CD14-positive monocyte (primary cell): ENCODE measurements around the gene SHISAL1. TPM values are rescaled to one million over a fixed set of nuclear protein-coding genes. Genes with fewer than 3 reads are reported as not detected.

Experiments
- DNase-seq, 3 donors: peaks; one replicate each; pipeline ENCODE4 v3.0.0-alpha.2; 2011 to 2022
- H2AFZ ChIP-seq: 2 replicates; pipeline ENCODE4 v1.6.0; 2012; ENCODE audit warnings: mild to moderate bottlenecking, low read depth, low read length, inconsistent platforms; ENCODE audit not compliant: insufficient read depth, poor library complexity, severe bottlenecking
- H3K27ac ChIP-seq, 2 donors: 1 replicate in 1 of 2; 2 replicates in 1 of 2; pipeline ENCODE4 v1.5.1; 2012 to 2013; ENCODE audit warnings: low read length in 2 of 2, control low read depth in 1 of 2, inconsistent platforms in 1 of 2, low read depth in 1 of 2, mild to moderate bottlenecking in 1 of 2
- H3K27me3 ChIP-seq, 2 donors: one replicate each; pipeline versions ENCODE4 v1.6.0 to v1.6.1; 2011 to 2013; ENCODE audit warnings: low read length in 2 of 2; ENCODE audit not compliant: control insufficient read depth in 2 of 2, insufficient read depth in 2 of 2
- H3K36me3 ChIP-seq, 2 donors: replicated peaks in 1 of 2; 1 replicate in 1 of 2; 2 replicates in 1 of 2; pipeline versions ENCODE4 v1.5.1 to v1.6.1; 2012 to 2013; ENCODE audit warnings: low read length in 2 of 2, control low read depth in 1 of 2, inconsistent platforms in 1 of 2, mild to moderate bottlenecking in 1 of 2; ENCODE audit not compliant: insufficient read depth in 2 of 2, control insufficient read depth in 1 of 2
- H3K4me1 ChIP-seq, 2 donors: 1 replicate in 1 of 2; 2 replicates in 1 of 2; pipeline versions ENCODE4 v1.5.1 to v1.6.1; 2012 to 2013; ENCODE audit warnings: low read length in 2 of 2, control low read depth in 1 of 2, inconsistent platforms in 1 of 2, mild to moderate bottlenecking in 1 of 2, moderate library complexity in 1 of 2; ENCODE audit not compliant: insufficient read depth in 2 of 2, control insufficient read depth in 1 of 2
- H3K4me2 ChIP-seq: replicated peaks from 2 replicates; pipeline ENCODE3; 2012; ENCODE audit warnings: low read length, moderate library complexity, mild to moderate bottlenecking; ENCODE audit not compliant: poor library complexity, severe bottlenecking; ENCODE audit errors: extremely low read depth
- H3K4me3 ChIP-seq, 3 experiments: fragments of 200-600 bp in 1 of 3; sonication (generic) in 1 of 3; replicated peaks in 1 of 3; 1 replicate in 2 of 3; 2 replicates in 1 of 3; pipeline ENCODE4 v1.5.1; 2011 to 2013; ENCODE audit warnings: low read length in 3 of 3, mild to moderate bottlenecking in 3 of 3, control low read depth in 2 of 3, low read depth in 2 of 3, inconsistent platforms in 1 of 3, moderate library complexity in 1 of 3
- H3K79me2 ChIP-seq: 2 replicates; pipeline ENCODE4 v1.6.0; 2012; ENCODE audit warnings: mild to moderate bottlenecking, control low read depth, inconsistent platforms, low read length, moderate library complexity; ENCODE audit not compliant: insufficient read depth
- H3K9ac ChIP-seq: 2 replicates; pipeline ENCODE4 v1.6.0; 2017; ENCODE audit warnings: low read length, mild to moderate bottlenecking; ENCODE audit not compliant: insufficient read depth, poor library complexity, severe bottlenecking
- H3K9me3 ChIP-seq, 2 donors: replicated peaks in 1 of 2; 1 replicate in 1 of 2; 2 replicates in 1 of 2; pipeline versions ENCODE4 v1.5.1 to v1.6.1; 2012 to 2013; ENCODE audit warnings: low read length in 2 of 2, control low read depth in 1 of 2; ENCODE audit not compliant: control insufficient read depth in 1 of 2, insufficient read depth in 1 of 2
- H4K20me1 ChIP-seq: 2 replicates; pipeline ENCODE4 v1.6.0; 2012; ENCODE audit warnings: mild to moderate bottlenecking, low read length, control low read depth, moderate library complexity; ENCODE audit not compliant: insufficient read depth
- H3K27ac Mint-ChIP-seq, 7 donors: one replicate each; pipeline ENCODE4 v1.8.0; 2020; ENCODE audit warnings: mild to moderate bottlenecking in 7 of 7, mixed read lengths in 7 of 7, moderate library complexity in 6 of 7, inconsistent platforms in 2 of 7
- H3K27me3 Mint-ChIP-seq, 3 donors: one replicate each; pipeline ENCODE4 v1.8.0; 2021 to 2022; ENCODE audit warnings: low read depth in 3 of 3, mild to moderate bottlenecking in 3 of 3, mixed read lengths in 3 of 3, moderate library complexity in 3 of 3, inconsistent platforms in 1 of 3
- H3K36me3 Mint-ChIP-seq, 2 donors: one replicate each; pipeline ENCODE4 v1.8.0; 2020; ENCODE audit warnings: mixed read lengths in 2 of 2, inconsistent platforms in 1 of 2, mild to moderate bottlenecking in 1 of 2
- H3K4me1 Mint-ChIP-seq: one replicate; pipeline ENCODE4 v1.8.0; 2020; ENCODE audit warnings: mild to moderate bottlenecking, mixed read lengths
- H3K4me3 Mint-ChIP-seq, 2 donors: one replicate each; pipeline ENCODE4 v1.8.0; 2020; ENCODE audit warnings: mild to moderate bottlenecking in 2 of 2, mixed read lengths in 2 of 2, moderate library complexity in 1 of 2
- H3K9me3 Mint-ChIP-seq, 7 donors: one replicate each; pipeline ENCODE4 v1.8.0; 2020 to 2022; ENCODE audit warnings: mixed read lengths in 7 of 7, mild to moderate bottlenecking in 6 of 7, moderate library complexity in 6 of 7, inconsistent platforms in 2 of 7
- WGBS: methylation state at CpG from one replicate; pipeline ENCODE4 v1.1.5; 2013; ENCODE audit warnings: missing lambda C conversion rate; ENCODE audit not compliant: insufficient coverage; 5-methylcytosine and 5-hydroxymethylcytosine counted together
- intact Hi-C, 2 donors: fragments of 100-400 bp; cut with micrococcal nuclease; formaldehyde crosslinking; loops; one replicate each; pipeline versions ENCODE4 v1.15.0 to v1.15.1; 2023
- polyA plus RNA-seq, 3 donors: library from polyadenylated mRNA; depleted of rRNA in 1 of 3; unstranded in 2 of 3; stranded (reverse) in 1 of 3; fragments of 300-500 nt in 2 of 3; fragments of >200 nt in 1 of 3; fragmentation: Illumina TruSeq in 2 of 3; gene quantifications; 1 replicate in 2 of 3; 2 replicates in 1 of 3; pipeline ENCODE4 v1.2.3, GENCODE V29; 2012 to 2021
- TF ChIP-seq, protein P1 (sequence below): fragments of 200-600 bp; IDR thresholded peaks from one replicate; pipeline ENCODE4 v1.8.0; 2022; ENCODE audit warnings: antibody characterized with exemption, mild to moderate bottlenecking

Gene SHISAL1
- polyA plus RNA-seq, 3 donors, result not detected

- H3K4me1 Mint-ChIP-seq, result peaks cover 6% of the 10 kb centered on the region
- Histone ChIP-seq H3K4me3 (no peak overlapping the region), H3K27me3 (no peaks in the 10 kb centered on the region), H3K27ac (no peak overlapping the region), H3K9me3 (peaks cover 0 to 5% of the 10 kb centered on the region in 2 donors), H3K79me2 (no peaks in the 10 kb centered on the region), H3K36me3 (no peaks in the 10 kb centered on the region), H3K4me1 (peaks cover 0 to 9% of the 10 kb centered on the region in 2 donors), H2AFZ (no peak overlapping the region), H4K20me1 (no peaks in the 10 kb centered on the region), H3K9ac (no peak overlapping the region), H3K4me2 (no peak overlapping the region)
- H3K36me3 Mint-ChIP-seq, result no peaks in the 10 kb centered on the region
- peaks cover 2 to 17% (median 8%) of the 10 kb centered on the region in 7 donors for H3K9me3 Mint-ChIP-seq
- H3K27me3 Mint-ChIP-seq, result peaks cover 2 to 5% (median 4%) of the 10 kb centered on the region in 3 donors
- no peak overlapping the region for H3K27ac Mint-ChIP-seq
- WGBS, result 90% methylated on average over 4 of the region's 12 CpGs
- TF ChIP-seq, protein P1, sequence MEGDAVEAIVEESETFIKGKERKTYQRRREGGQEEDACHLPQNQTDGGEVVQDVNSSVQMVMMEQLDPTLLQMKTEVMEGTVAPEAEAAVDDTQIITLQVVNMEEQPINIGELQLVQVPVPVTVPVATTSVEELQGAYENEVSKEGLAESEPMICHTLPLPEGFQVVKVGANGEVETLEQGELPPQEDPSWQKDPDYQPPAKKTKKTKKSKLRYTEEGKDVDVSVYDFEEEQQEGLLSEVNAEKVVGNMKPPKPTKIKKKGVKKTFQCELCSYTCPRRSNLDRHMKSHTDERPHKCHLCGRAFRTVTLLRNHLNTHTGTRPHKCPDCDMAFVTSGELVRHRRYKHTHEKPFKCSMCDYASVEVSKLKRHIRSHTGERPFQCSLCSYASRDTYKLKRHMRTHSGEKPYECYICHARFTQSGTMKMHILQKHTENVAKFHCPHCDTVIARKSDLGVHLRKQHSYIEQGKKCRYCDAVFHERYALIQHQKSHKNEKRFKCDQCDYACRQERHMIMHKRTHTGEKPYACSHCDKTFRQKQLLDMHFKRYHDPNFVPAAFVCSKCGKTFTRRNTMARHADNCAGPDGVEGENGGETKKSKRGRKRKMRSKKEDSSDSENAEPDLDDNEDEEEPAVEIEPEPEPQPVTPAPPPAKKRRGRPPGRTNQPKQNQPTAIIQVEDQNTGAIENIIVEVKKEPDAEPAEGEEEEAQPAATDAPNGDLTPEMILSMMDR, result no peak
- no peak for DNase-seq
- intact Hi-C loops, result no loop called here
- H3K4me3 Mint-ChIP-seq, result no peak overlapping the region
These were observed 19.7 kb downstream of the SHISAL1 start for GRCh38 chr22:44293034-44293433.

- H3K4me1 ChIP-seq, result peaks cover 0 to 9% of the 10 kb centered on the region in 2 donors
- no peak for DNase-seq
- TF ChIP-seq, protein P1, result no peak
- no peak overlapping the region for H3K9ac ChIP-seq
- no peaks in the 10 kb centered on the region for H3K79me2 ChIP-seq
- Mint-ChIP-seq H3K36me3 (no peaks in the 10 kb centered on the region), H3K27me3 (peaks cover 2 to 5% (median 4%) of the 10 kb centered on the region in 3 donors), H3K4me3 (no peak overlapping the region), H3K27ac (peak overlapping the region in 1 of 7 donors; percentile 27), H3K4me1 (peaks cover 6% of the 10 kb centered on the region), H3K9me3 (peaks cover 2 to 17% (median 8%) of the 10 kb centered on the region in 7 donors)
- intact Hi-C loops, result no loop called here
- no peaks in the 10 kb centered on the region for H3K36me3 ChIP-seq
- peaks cover 0 to 5% of the 10 kb centered on the region in 2 donors for H3K9me3 ChIP-seq
- no peaks in the 10 kb centered on the region for H4K20me1 ChIP-seq
- H3K27me3 ChIP-seq, result no peaks in the 10 kb centered on the region
- 95% methylated on average over 10 of the region's 10 CpGs for WGBS
- no peak overlapping the region for H2AFZ ChIP-seq
- H3K4me2 ChIP-seq, result no peak overlapping the region
- no peak overlapping the region for H3K4me3 ChIP-seq
- H3K27ac ChIP-seq, result no peak overlapping the region
These were observed 20.2 kb downstream of the SHISAL1 start for GRCh38 chr22:44292521-44292920.
